PC-9 (cell line): ENCODE data around the gene ADCY2.

Experiments used
- CTCF ChIP-seq: fragments of 200-600 bp; sonication (generic); conservative IDR thresholded peaks from 2 replicates; pipeline ENCODE4 v1.6.1; 2017; ENCODE audit warnings: mixed run types, antibody characterized with exemption, mild to moderate bottlenecking, moderate library complexity
- EZH2 ChIP-seq: fragments of 200-600 bp; sonication (generic); IDR thresholded peaks from 2 replicates; pipeline ENCODE4 v1.8.0; 2017; ENCODE audit warnings: antibody characterized with exemption, low read depth

GRCh38 chr5:7493622-7494021, 97.7 kb downstream of the ADCY2 start:
- no peak for TF ChIP-seq CTCF
- no peak for TF ChIP-seq EZH2
